AG09319 (cell line): Measurements from ENCODE around the gene TALDO1.
A peak's percentile ranks its signal among the peaks of the same experiment; 100 is the strongest.

Experiments used
- DNase-seq: peaks from one replicate; pipeline ENCODE4 v3.0.0-alpha.2; 2010; ENCODE audit warnings: low read depth; ENCODE audit errors: extremely low read depth
- CTCF ChIP-seq: IDR thresholded peaks from 2 replicates; pipeline ENCODE4 v1.5.1; 2011; ENCODE audit warnings: low read depth, mild to moderate bottlenecking, inconsistent platforms, low read length, moderate library complexity

TALDO1 gene

DNA sequence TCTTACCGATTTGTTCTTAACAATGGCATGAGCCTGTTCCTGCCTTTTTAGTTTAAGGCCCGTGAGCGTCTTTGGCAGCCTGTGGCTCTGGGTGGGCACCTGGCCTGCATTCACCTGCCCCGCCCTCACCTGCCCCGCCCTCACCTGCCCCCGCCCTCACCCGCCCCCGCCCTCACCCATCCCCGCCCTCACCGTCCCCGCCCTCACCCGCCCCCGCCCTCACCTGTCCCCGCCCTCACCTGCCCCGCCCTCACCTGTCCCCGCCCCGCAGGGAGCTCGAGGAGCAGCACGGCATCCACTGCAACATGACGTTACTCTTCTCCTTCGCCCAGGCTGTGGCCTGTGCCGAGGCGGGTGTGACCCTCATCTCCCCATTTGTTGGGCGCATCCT, 15.8 kb downstream of the TALDO1 start:
- DNase-seq: no peak
- TF ChIP-seq CTCF: no peak

- DNase-seq: no peak
- no peak for TF ChIP-seq CTCF
These were observed 16.5 kb downstream of the TALDO1 start for GRCh38 chr11:763549-764321.

DNA sequence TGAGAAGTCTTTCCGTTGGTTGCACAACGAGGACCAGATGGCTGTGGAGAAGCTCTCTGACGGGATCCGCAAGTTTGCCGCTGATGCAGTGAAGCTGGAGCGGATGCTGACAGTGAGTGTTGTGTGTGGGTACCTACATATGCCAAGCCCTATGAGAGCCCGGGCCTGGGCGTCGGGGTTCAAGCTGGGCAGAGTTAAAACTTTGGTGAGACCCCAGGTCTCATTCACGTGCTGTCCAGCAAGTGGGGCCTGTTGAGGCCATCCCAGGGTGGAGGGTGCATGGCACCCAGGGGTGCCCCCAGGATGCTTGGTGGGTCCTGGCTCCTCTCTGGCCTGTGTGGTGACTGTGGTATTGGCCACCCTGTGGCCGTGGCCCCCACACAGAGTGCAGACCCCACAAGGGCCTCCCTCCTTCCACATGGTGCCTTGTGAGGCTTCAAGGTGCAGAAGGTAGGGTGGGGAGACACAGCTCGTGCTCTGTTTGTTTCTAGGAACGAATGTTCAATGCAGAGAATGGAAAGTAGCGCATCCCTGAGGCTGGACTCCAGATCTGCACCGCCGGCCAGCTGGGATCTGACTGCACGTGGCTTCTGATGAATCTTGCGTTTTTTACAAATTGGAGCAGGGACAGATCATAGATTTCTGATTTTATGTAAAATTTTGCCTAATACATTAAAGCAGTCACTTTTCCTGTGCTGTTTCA, 17.2 kb downstream of the TALDO1 start:
- DNase-seq: no peak

DNA sequence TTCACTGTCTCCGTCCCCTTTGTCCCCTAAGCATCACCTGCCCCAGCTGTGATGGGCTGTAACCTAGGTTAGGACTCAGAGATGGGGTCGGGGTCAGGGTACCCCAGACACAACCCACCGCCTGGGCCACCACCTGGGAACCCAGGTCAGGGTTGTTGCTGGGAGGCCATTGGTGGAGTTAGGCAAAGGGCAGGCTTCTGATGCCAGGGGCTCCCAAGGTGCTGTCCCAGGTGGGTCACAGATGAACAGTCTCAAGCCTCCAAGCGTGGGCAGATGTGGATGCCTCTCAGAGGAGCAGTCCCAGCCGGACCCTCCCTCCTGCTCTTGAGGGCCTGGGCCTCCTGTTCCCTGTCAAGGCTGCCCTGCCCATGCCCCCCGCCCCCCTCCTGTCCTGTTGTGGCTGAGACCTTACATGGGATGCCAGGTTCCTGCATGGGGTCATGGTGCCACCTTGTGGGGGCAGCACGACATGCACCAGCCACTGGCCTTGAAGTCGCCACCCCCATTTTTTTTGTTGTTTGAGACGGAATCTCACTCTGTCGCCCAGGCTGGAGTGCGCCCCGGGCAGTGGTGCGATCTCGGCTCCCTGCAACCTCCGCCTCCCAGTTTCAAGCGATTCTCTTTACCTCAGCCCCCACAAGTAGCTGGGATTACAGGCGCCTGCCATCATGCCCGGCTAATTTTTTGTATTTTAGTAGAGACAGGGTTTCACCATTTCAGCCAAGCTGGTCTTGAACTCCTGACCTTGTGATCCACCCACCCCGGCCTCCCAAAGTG, 17.9 kb downstream of the TALDO1 start:
- DNase-seq: no peak
- TF ChIP-seq CTCF: peak; percentile 48

More for the DNA sequence above, 17.2 kb downstream of the TALDO1 start:
- TF ChIP-seq CTCF: no peak

GRCh38 chr11:765802-766091, 18.5 kb downstream of the TALDO1 start:
- TF ChIP-seq CTCF: no peak
- DNase-seq: no peak

DNA sequence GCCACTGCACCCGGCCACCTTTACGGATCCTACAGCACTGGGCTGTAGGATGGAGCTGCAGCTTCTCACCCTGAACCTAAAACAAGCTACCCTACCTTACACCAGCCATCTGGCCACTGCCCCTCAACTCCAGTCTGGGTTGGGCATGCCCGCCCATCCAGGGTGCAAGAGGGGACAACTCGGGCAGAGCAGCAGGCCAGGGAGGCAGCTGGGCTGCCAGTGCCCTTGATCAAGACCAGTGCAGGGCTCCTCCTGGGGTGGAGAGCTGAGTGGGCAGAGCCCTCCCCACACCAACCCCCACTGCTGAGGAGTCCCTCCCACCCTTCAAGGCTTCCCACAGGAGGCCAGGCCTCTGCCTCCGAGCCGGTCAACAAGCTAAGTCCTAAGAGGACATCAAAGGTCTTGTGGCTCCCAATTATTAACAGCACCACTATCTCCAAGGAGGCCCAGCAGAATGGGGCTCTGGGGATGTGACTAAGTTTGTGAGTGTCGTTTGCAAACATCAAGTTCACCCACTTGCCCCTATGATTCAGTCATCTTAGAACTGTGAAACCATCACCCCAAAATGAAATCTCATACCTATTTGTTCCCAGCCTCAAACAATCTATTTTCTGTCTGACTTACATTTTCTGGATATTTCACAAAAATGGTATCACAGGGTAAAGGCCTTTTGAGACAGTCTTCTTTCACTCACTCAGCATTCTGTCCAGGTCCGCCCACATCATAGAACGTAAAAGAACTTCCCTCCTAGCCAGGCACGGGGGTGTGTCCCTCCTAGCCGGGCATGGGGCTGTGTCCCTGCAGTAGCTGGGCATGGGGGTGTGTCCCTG, 19.1 kb downstream of the TALDO1 start:
- no peak for DNase-seq
- no peak for TF ChIP-seq CTCF
